CD1c-positive myeloid dendritic cell (primary cell): Measurements from ENCODE around the gene SMAD6.
A peak's percentile ranks its signal among the peaks of the same experiment; 100 is the strongest.
"Not testable (repeated sequence)": the region's sequence is repeated elsewhere in the genome, so short reads cannot be mapped to it uniquely, and the experiment has no call there.

ENCODE experiments used
- DNase-seq: peaks from one replicate; pipeline ENCODE4 v3.0.0-alpha.2; 2016; ENCODE audit errors: extremely low spot score

SMAD6 gene

DNA sequence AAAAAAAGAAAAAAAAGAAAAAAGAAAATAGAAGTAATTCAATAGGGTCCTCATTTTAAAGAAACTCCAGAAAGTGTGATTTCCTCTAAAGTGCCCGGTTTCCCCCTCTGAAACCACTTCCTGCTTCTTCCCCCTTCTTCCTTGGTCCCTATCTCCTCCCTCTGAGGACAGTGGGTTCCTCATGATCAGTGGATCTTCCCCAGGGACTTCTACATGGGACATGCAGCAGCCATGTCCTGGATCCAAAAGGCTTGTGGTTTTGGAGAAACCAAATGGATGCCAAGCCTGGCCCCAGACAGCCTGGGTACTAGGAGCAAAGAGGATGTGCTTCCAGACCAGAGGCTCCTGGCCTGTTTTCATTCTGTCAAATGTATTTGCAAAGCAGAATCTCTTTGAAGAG, 26.6 kb upstream of the SMAD6 start:
- DNase-seq = peak; percentile 44

DNA sequence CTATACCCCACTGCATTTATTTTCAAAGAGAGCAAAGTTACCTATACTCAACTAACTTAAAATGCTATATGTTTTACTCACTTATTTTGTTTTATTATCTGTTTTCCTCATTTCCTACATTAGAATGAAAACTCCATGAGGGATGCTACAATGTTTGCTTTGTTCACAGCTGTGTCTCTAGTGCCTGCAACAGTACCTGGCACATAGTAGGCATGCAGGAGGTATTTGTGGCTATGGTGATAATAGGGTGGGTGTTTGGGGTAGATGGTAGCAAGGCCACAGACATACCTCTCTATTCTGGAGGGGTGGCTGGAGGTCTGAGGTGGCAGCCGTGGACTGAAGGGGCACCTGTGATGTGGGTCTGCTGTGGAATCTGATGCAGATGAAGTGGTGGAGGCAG, 24.7 kb upstream of the SMAD6 start:
- DNase-seq = no peak

- DNase-seq = no peak
These were observed 22.9 kb upstream of the SMAD6 start for GRCh38 chr15:66679061-66679656.

- DNase-seq = no peak
These were observed 22.4 kb upstream of the SMAD6 start for GRCh38 chr15:66679657-66680108.

- DNase-seq = no peak
These were observed 21.5 kb upstream of the SMAD6 start for GRCh38 chr15:66680502-66680901.

- DNase-seq = no peak
These were observed 20.6 kb upstream of the SMAD6 start for GRCh38 chr15:66681395-66681794.

DNA sequence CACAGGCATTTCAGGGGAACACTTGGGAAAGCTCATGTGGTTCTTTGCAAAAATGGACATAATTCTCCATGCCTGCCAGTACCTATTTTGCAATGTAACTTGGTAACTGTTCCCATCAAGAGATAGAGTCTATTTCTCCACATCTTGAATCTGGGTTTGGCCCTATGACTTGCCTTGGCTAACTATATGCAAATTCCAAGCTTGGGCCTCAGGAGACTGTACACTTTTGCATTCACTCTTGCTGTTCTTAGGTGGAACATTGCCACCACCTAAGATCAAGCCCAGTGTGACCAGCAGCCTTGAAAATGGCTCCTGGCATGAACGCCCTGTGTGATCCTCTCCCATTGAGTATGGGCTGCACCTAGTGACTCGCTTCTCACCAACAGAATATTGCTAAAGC, 19.8 kb upstream of the SMAD6 start:
- no peak for DNase-seq

- DNase-seq = peak; percentile 24
These were observed 19.2 kb upstream of the SMAD6 start for GRCh38 chr15:66682865-66683264.

GRCh38 chr15:66684136-66684681, 17.8 kb upstream of the SMAD6 start:
- no peak for DNase-seq

- no peak for DNase-seq
These were observed 16.3 kb upstream of the SMAD6 start for GRCh38 chr15:66685638-66686150.

DNA sequence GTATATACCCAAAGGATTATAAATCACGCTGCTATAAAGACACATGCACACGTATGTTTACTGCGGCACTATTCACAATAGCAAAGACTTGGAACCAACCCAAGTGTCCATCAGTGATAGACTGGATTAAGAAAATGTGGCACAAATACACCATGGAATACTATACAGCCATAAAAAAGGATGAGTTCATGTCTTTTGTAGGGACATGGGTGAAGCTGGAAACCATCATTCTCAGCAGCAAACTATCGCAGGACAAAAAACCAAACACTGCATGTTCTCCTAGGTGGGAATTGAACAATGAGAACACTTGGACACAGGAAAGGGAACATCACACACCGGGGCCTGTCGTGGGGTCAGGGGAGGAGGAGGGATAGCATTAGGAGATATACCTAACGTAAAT, 11.1 kb upstream of the SMAD6 start:
- DNase-seq = not testable (repeated sequence)

GRCh38 chr15:66691727-66692126, 10.3 kb upstream of the SMAD6 start:
- DNase-seq = no peak

GRCh38 chr15:66692391-66692790, 9.6 kb upstream of the SMAD6 start:
- no peak for DNase-seq

DNA sequence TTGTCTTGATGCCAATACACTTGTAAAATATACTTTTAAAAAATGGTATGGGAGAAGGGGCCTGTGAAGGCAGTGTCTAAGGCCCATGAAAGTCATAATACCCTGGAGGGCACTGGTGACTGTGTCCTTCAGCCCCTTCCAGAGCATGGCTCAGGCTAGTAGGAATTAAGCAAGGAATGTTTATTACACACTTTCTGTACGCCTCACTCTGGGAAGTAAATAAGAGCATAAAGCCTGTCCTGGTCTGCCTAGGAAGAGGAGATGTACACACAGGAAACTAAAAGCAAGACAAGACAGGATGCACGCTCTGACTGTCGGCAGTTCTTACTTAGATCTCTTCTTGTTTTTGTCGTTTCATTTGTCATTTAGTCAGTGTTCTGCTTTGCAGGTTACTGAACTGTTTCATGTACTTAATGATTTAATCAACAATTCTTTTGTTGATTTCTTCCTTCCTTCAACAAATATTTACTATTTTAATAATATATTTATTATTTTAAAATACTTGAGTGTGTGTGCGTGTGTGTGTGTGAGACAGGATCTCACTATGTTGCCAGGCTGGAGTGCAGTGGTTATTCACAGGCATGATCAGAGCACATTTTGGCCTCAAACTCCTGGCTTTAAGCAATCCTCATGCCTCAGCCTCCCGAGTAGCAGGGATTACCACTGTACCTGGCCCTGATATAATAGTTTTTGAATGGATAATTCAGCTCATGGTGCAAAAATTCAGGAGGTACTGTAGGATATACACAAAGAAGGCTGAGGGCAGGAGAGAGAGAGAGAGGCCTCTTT, 9.0 kb upstream of the SMAD6 start:
- no peak for DNase-seq

DNA sequence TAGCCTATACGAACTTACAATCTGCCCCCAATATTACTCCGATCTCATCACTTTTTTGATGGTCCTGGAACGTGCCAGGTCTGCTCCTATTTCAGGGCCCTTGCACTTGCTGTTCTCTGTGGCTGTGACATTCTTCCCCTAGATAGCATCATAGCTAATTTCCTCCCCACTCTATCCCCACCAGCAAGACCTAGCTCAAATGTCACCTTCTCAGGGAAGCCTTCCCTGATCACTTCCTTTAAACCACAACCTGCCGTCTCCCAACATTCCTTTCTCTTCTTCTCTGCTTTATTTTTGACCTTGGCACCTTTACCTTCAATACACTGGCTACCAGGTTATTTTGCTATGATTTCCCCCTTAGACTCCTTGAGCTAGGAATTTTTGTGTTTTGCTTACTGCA, 5.3 kb upstream of the SMAD6 start:
- DNase-seq = no peak

DNA sequence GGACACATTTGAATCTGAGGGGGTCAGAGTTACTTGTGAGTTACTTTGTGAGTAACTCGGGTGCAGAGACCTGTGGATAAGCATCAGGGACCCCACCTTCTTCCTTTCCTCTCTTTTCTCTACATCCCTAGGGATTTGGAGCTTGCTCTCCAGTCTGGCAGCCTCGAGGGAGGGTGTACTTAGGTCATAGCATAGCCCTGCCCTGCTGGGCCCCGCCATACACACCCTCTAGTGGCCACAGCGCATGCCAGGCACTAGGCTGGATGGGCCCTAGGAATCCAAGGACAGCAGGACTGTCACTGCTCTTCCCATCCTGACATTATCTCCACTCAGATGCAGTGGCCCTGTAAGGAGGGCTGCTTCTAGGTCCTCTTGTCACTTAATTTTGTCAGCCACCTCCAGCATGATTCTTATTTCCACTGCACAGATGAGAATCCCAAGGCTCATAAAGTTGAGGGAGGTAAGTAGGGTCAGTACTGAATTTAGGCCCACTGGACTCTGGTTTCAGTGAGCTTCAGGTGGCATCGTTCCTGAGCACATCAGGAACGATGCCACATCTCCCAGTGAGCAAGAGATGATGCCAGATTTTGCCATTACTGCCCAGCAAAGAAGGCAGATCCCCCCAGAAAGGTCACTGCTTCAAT, 3.6 kb upstream of the SMAD6 start:
- peak; percentile 61 for DNase-seq

GRCh38 chr15:66698971-66699370, 3.1 kb upstream of the SMAD6 start:
- no peak for DNase-seq

DNA sequence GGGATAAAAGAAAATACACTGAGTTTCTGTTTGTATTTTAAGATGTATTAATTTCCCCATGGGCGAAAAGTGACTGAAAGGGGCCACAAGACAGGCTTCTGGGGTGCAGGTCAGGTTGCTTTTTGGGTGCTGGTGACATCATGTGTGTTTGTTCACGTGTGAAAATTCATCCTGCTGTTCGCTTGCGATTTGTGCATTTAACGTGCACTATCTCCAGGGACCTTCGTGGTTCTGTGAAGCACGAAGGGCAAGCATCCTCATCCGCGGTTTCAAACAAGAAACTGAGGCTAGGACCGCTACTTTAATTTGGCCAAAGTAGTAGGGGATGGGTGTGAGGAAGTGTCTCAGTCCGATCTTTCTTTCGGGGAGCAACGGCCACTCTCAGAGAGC, 1.6 kb upstream of the SMAD6 start:
- DNase-seq = no peak

GRCh38 chr15:66700802-66701421, 1.1 kb upstream of the SMAD6 start:
- peak; percentile 93 for DNase-seq

DNA sequence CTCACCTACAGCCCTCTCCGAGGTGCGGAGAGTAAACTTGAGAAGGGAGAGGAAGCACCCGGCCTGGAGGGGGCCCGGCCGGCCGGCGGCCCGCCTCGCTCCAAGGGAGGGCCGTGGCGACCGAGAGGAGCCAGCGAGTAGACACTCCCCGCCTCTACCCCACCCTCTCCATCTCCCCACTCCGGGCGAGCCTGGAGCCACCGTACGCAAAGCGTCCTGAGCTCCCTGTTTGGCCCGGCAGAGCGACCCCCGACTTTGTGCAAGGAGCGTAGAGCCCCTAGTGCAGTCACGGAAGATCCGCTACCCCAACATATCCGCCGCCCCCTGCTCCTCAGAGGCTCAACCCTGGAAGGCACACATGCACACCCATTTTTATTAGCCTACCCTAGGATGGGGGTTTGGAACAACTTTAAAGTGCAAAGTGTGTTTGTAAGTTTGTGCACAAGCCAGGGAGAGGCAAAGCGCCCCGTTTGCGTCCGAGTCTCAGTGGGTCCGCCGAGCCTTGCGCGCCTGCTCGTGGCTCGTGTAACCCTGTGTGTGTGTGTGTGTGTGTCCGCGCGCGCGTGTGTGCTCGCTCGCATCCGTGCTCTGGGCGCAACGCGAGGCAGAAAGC, 508 bp upstream of the SMAD6 start:
- peak; percentile 58 for DNase-seq

DNA sequence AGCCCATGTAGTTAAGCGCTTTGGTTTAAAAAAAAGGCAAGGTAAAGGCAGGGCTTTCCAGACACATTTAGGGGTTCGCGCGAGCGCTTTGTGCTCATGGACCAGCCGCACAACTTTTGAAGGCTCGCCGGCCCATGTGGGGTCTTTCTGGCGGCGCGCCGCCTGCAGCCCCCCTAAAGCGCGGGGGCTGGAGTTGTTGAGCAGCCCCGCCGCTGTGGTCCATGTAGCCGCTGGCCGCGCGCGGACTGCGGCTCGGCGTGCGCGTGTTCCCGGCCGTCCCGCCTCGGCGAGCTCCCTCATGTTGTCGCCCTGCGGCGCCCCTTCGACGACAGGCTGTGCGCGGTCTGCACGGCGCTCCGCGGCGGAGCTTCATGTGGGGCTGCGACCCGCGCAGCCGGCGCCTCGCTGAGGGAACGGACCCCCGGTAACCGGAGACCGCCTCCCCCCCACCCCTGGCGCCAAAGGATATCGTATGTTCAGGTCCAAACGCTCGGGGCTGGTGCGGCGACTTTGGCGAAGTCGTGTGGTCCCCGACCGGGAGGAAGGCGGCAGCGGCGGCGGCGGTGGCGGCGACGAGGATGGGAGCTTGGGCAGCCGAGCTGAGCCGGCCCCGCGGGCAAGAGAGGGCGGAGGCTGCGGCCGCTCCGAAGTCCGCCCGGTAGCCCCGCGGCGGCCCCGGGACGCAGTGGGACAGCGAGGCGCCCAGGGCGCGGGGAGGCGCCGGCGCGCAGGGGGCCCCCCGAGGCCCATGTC, 927 bp downstream of the SMAD6 start:
- DNase-seq = peak; percentile 24
